IMR-90 (cell line): Measurements from ENCODE around the gene SLIT3. TPM values are rescaled to one million over a fixed set of nuclear protein-coding genes. Genes with fewer than 3 reads are reported as not detected.

Experiments
- ATAC-seq: fragments of 200-7000 bp; cut with Tn5 transposase; 2 replicates; pipeline ENCODE4 v1.9.1; 2020; ENCODE audit warnings: low read depth, mild to moderate bottlenecking, moderate library complexity
- BruUV-seq: library from RNA; stranded (reverse); fragments of 400-500 nt; replicated peaks from 2 replicates; lab custom pipeline; 2021; lab: Mats Ljungman, UMichigan
- CTCF ChIA-PET: fragments of 300-600 bp; formaldehyde crosslinking; extraction: SDS; loops from one replicate; lab custom pipeline; 2021; ENCODE audit warnings: antibody characterized with exemption; lab: Yijun Ruan, JAX
- POLR2A ChIA-PET: fragments of 300-600 bp; sonication (Branson Sonifier 250); formaldehyde crosslinking; loops from one replicate; lab custom pipeline; 2022; ENCODE audit warnings: antibody characterized with exemption; ENCODE audit not compliant: unreplicated experiment; lab: Charles Lee
- DNase-seq: peaks from one replicate; pipeline ENCODE4 v3.0.0; 2013
- H2AFZ ChIP-seq: replicated peaks from 2 replicates; pipeline ENCODE3; 2013; ENCODE audit warnings: low read length, mild to moderate bottlenecking; ENCODE audit not compliant: poor library complexity
- H2AK5ac ChIP-seq: 2 replicates; pipeline ENCODE4 v1.6.1; 2013; ENCODE audit warnings: low read depth, low read length, inconsistent platforms
- H2AK9ac ChIP-seq: replicated peaks from 2 replicates; pipeline ENCODE3; 2013; ENCODE audit warnings: mild to moderate bottlenecking, low read depth, low read length, moderate library complexity; ENCODE audit not compliant: poor library complexity
- H2BK120ac ChIP-seq: 2 replicates; pipeline ENCODE4 v1.6.1; 2013; ENCODE audit warnings: low read depth, low read length, inconsistent platforms
- H2BK15ac ChIP-seq: 3 replicates; pipeline ENCODE4 v1.6.1; 2013; ENCODE audit warnings: low read depth, low read length, inconsistent platforms
- H2BK20ac ChIP-seq: 2 replicates; pipeline ENCODE4 v1.6.1; 2013; ENCODE audit warnings: low read depth, mild to moderate bottlenecking, inconsistent platforms, low read length, moderate library complexity
- H2BK5ac ChIP-seq: 2 replicates; pipeline ENCODE4 v1.6.1; 2013; ENCODE audit warnings: mild to moderate bottlenecking, low read depth, low read length, inconsistent platforms; ENCODE audit not compliant: poor library complexity, severe bottlenecking
- H3K14ac ChIP-seq: replicated peaks from 2 replicates; pipeline ENCODE4 v1.6.1; 2013; ENCODE audit warnings: low read depth, low read length, inconsistent platforms
- H3K18ac ChIP-seq: 2 replicates; pipeline ENCODE4 v1.6.1; 2013; ENCODE audit warnings: low read depth, low read length, control low read depth
- H3K23ac ChIP-seq: 2 replicates; pipeline ENCODE4 v1.6.1; 2013; ENCODE audit warnings: low read depth, low read length, inconsistent platforms
- H3K27ac ChIP-seq: 2 replicates; pipeline ENCODE4 v1.5.1; 2013; ENCODE audit warnings: mild to moderate bottlenecking, control low read depth, low read length; ENCODE audit not compliant: insufficient read depth
- H3K27me3 ChIP-seq: 2 replicates; pipeline ENCODE4 v1.6.1; 2013; ENCODE audit warnings: low read length; ENCODE audit not compliant: control insufficient read depth, insufficient read depth
- H3K36me3 ChIP-seq: 2 replicates; pipeline ENCODE4 v1.6.1; 2013; ENCODE audit warnings: low read length, mixed read lengths; ENCODE audit not compliant: control insufficient read depth, insufficient read depth
- H3K4ac ChIP-seq: 2 replicates; pipeline ENCODE4 v1.6.1; 2013; ENCODE audit warnings: low read depth, low read length, inconsistent platforms
- H3K4me1 ChIP-seq: 2 replicates; pipeline ENCODE4 v1.6.1; 2013; ENCODE audit warnings: low read length, mixed read lengths; ENCODE audit not compliant: control insufficient read depth, insufficient read depth
- H3K4me2 ChIP-seq: 2 replicates; pipeline ENCODE4 v1.6.1; 2013; ENCODE audit warnings: low read depth, mild to moderate bottlenecking, control low read depth, low read length, moderate library complexity
- H3K4me3 ChIP-seq: 2 replicates; pipeline ENCODE4 v1.5.1; 2013; ENCODE audit warnings: low read depth, mild to moderate bottlenecking, control low read depth, low read length, moderate library complexity; ENCODE audit not compliant: insufficient read depth
- H3K56ac ChIP-seq: 2 replicates; pipeline ENCODE4 v1.6.1; 2013; ENCODE audit warnings: low read length, inconsistent platforms; ENCODE audit not compliant: insufficient read depth; ENCODE audit errors: extremely low read depth
- H3K79me1 ChIP-seq, 2 experiments: 2 replicates each; pipeline ENCODE4 v1.6.1; 2013; ENCODE audit warnings: low read length in 2 of 2, inconsistent platforms in 1 of 2, low read depth in 1 of 2
- H3K9ac ChIP-seq: 2 replicates; pipeline ENCODE4 v1.6.1; 2013; ENCODE audit warnings: low read depth, low read length, control low read depth
- H3K9me1 ChIP-seq: 2 replicates; pipeline ENCODE4 v1.6.1; 2013; ENCODE audit warnings: low read length, inconsistent platforms; ENCODE audit not compliant: insufficient read depth
- H3K9me3 ChIP-seq: 2 replicates; pipeline ENCODE4 v1.6.1; 2013; ENCODE audit warnings: low read length; ENCODE audit not compliant: control insufficient read depth, insufficient read depth
- H4K20me1 ChIP-seq: 2 replicates; pipeline ENCODE4 v1.6.1; 2013; ENCODE audit warnings: low read length, inconsistent platforms; ENCODE audit not compliant: insufficient read depth
- H4K5ac ChIP-seq: 2 replicates; pipeline ENCODE4 v1.6.1; 2013; ENCODE audit warnings: mild to moderate bottlenecking, low read depth, low read length, control low read depth
- H4K8ac ChIP-seq, 2 experiments: 2 replicates each; pipeline ENCODE4 v1.6.1; 2013; ENCODE audit warnings: low read depth in 2 of 2, low read length in 2 of 2, control low read depth in 1 of 2, inconsistent platforms in 1 of 2
- H4K91ac ChIP-seq: 2 replicates; pipeline ENCODE4 v1.6.1; 2013; ENCODE audit warnings: low read depth, low read length, inconsistent platforms; ENCODE audit not compliant: insufficient read depth
- CEBPB ChIP-seq: IDR thresholded peaks from 2 replicates; pipeline ENCODE4 v1.6.1; 2012; ENCODE audit warnings: low read depth, low read length, improper control_type of control experiment
- CHD1 ChIP-seq: IDR thresholded peaks from 2 replicates; pipeline ENCODE4 v1.6.1; 2012; ENCODE audit warnings: low read depth, low read length, improper control_type of control experiment
- CTCF ChIP-seq: conservative IDR thresholded peaks from 2 replicates; pipeline ENCODE4 v1.5.1; 2012; ENCODE audit warnings: mild to moderate bottlenecking, low read depth, low read length, improper control_type of control experiment
- ELK1 ChIP-seq: fragments of 150-350 bp; IDR thresholded peaks from 2 replicates; pipeline ENCODE4 v1.6.1; 2016; ENCODE audit warnings: low read depth, mild to moderate bottlenecking, low read length, moderate library complexity, borderline replicate concordance
- FOS ChIP-seq: fragments of 150-350 bp; IDR thresholded peaks from 2 replicates; pipeline ENCODE4 v1.6.1; 2016; ENCODE audit warnings: low read depth, low read length
- MAFK ChIP-seq: IDR thresholded peaks from 2 replicates; pipeline ENCODE4 v1.6.1; 2012; ENCODE audit warnings: low read depth, low read length, improper control_type of control experiment
- MXI1 ChIP-seq: IDR thresholded peaks from 2 replicates; pipeline ENCODE4 v1.6.1; 2012; ENCODE audit warnings: low read depth, mild to moderate bottlenecking, low read length, moderate library complexity, borderline replicate concordance
- NFE2L2 ChIP-seq: fragments of 150-350 bp; IDR thresholded peaks from 2 replicates; pipeline ENCODE4 v1.6.1; 2016; ENCODE audit warnings: low read depth, mild to moderate bottlenecking, low read length
- RAD21 ChIP-seq: IDR thresholded peaks from 2 replicates; pipeline ENCODE4 v1.6.1; 2012; ENCODE audit warnings: low read length, improper control_type of control experiment
- RCOR1 ChIP-seq: IDR thresholded peaks from 2 replicates; pipeline ENCODE4 v1.6.1; 2012; ENCODE audit warnings: mild to moderate bottlenecking, low read length, improper control_type of control experiment; ENCODE audit not compliant: insufficient replicate concordance
- RFX5 ChIP-seq: IDR thresholded peaks from 2 replicates; pipeline ENCODE4 v1.8.0; 2012; ENCODE audit warnings: low read depth, mild to moderate bottlenecking, low read length, moderate library complexity
- SMC3 ChIP-seq: fragments of 150-350 bp; IDR thresholded peaks from 2 replicates; pipeline ENCODE4 v1.6.1; 2016; ENCODE audit warnings: low read depth, mild to moderate bottlenecking, antibody characterized with exemption, low read length, moderate library complexity
- USF2 ChIP-seq: fragments of 150-350 bp; IDR thresholded peaks from 2 replicates; pipeline ENCODE4 v1.6.1; 2017; ENCODE audit warnings: mild to moderate bottlenecking, antibody characterized with exemption, low read length, low read depth
- WGBS, 2 experiments: methylation state at CpG; one replicate each; pipeline versions ENCODE4 v1.1.5 to v1.1.7; 2013; ENCODE audit warnings: missing lambda C conversion rate in 2 of 2; ENCODE audit not compliant: insufficient read length in 1 of 2; ENCODE audit errors: extremely low coverage in 2 of 2; 5-methylcytosine and 5-hydroxymethylcytosine counted together
- dilution Hi-C: fragments of 300-500 bp; cut with HindIII; formaldehyde crosslinking; loops from one replicate; pipeline ENCODE4 v1.14.3; 2018; ENCODE audit warnings: low sequenced_read_pairs; ENCODE audit not compliant: unreplicated experiment
- in situ Hi-C: fragments of 300-500 bp; cut with MboI; formaldehyde crosslinking; loops from 3 replicates; pipeline ENCODE4 v1.14.3; 2019; ENCODE audit warnings: low sequenced_read_pairs, inconsistent platforms, mixed read lengths
- intact Hi-C: fragments of 100-400 bp; cut with micrococcal nuclease; formaldehyde crosslinking; loops from 2 replicates; pipeline ENCODE4 v1.10.0; 2022
- polyA plus RNA-seq, 3 experiments: library from polyadenylated mRNA; depleted of rRNA; stranded (reverse); fragments of >200 nt; gene quantifications; 2 replicates each; pipeline ENCODE4 v1.2.3, GENCODE V29; 2012; ENCODE audit warnings: low replicate concordance in 1 of 3
- total RNA-seq: library from RNA; depleted of rRNA; stranded (reverse); fragments of >200 nt; gene quantifications from 2 replicates; pipeline ENCODE4 v1.2.3, GENCODE V29; 2012

SLIT3 gene
- total and polyA plus RNA-seq, 2 of the 4 experiments (the other 2 are of a cell fraction): 0.18 to 0.50 TPM

- no peak overlapping the region for H2AK5ac ChIP-seq
- BruUV-seq: no TSS peak
- in situ Hi-C loops: no loop called here
These were observed 639.1 kb downstream of the SLIT3 start for GRCh38 chr5:168661593-168662485.

More at GRCh38 chr5:168661593-168662485, 639.1 kb downstream of the SLIT3 start:
- no CpG with 5 or more reads among the region's 3 CpGs for WGBS, 2 experiments
- ATAC-seq (no peak), DNase-seq (no peak)
- TF ChIP-seq CEBPB: no peak
- no peak for TF ChIP-seq MXI1
- no peak for TF ChIP-seq MAFK
- no peak for TF ChIP-seq RAD21
- TF ChIP-seq ELK1: no peak
- TF ChIP-seq SMC3: no peak
- no peak for TF ChIP-seq FOS
- no peak for TF ChIP-seq RFX5
- TF ChIP-seq USF2: no peak
- no peak for TF ChIP-seq NFE2L2
- no peak for TF ChIP-seq CHD1
- no peak for TF ChIP-seq CTCF
- no peak for TF ChIP-seq RCOR1
- H3K79me1 ChIP-seq: no peaks in the 10 kb centered on the region
- H3K9ac ChIP-seq: no peak overlapping the region
- H4K5ac ChIP-seq: no peak overlapping the region
- no peaks in the 10 kb centered on the region for H3K9me1 ChIP-seq
- H3K4ac ChIP-seq: no peak overlapping the region
- no peak overlapping the region for H2BK20ac ChIP-seq
- CTCF ChIA-PET: interaction anchor here (0.8 kb wide), 1 partner anchor 24 kb away, joined by 3 read pairs; no protein-coding TSS in a partner anchor
- dilution Hi-C loops: no loop called here
- no peak overlapping the region for H3K14ac ChIP-seq
- H3K4me3 ChIP-seq: no peak overlapping the region
- H3K56ac ChIP-seq: no peak overlapping the region
- H2BK15ac ChIP-seq: no peak overlapping the region
- no peak overlapping the region for H4K8ac ChIP-seq
- no peak overlapping the region for H3K23ac ChIP-seq
- no peak overlapping the region for H3K18ac ChIP-seq
- no peaks in the 10 kb centered on the region for H3K36me3 ChIP-seq
- no peaks in the 10 kb centered on the region for H3K4me1 ChIP-seq
- no peak overlapping the region for H2AK9ac ChIP-seq
- H3K9me3 ChIP-seq: no peaks in the 10 kb centered on the region
- no peak overlapping the region for H4K91ac ChIP-seq
- no peak overlapping the region for H2BK5ac ChIP-seq
- no peak overlapping the region for H2BK120ac ChIP-seq
- H3K27me3 ChIP-seq: peaks cover 4% of the 10 kb centered on the region; the same call in 1 of the 2 replicates
- H4K20me1 ChIP-seq: no peaks in the 10 kb centered on the region
- intact Hi-C loops: no loop called here
- no peak overlapping the region for H3K27ac ChIP-seq
- H3K4me2 ChIP-seq: no peak overlapping the region
- POLR2A ChIA-PET: no interaction called here
- no peak overlapping the region for H2AFZ ChIP-seq
